ENCODE results near the gene GFRA1.

Gene GFRA1

GRCh38 chr10:116143673-116144222 lies 129.3 kb downstream of the GFRA1 start:
- Histone ChIP-seq H3K27ac (no peak overlapping the region), H3K4me1 (no peaks in the 10 kb centered on the region), H3K27me3 (peaks cover 0 to 4% of the 10 kb centered on the region in 2 donors), H3K4me3 (no peak overlapping the region), H3K36me3 (no peaks in the 10 kb centered on the region), H3K9me3 (no peaks in the 10 kb centered on the region)
- intact Hi-C loops (cut with DNase I; ENCODE audit: low total_unique reads): no loop called here
- TF ChIP-seq CTCF (IDR thresholded peaks at IDR 0.05): no peak
- no peak for DNase-seq

- intact Hi-C loops (cut with DNase I; ENCODE audit: low total_unique reads): no loop called here
- H3K4me1 ChIP-seq: no peaks in the 10 kb centered on the region
- peaks cover 0 to 4% of the 10 kb centered on the region in 2 donors for H3K27me3 ChIP-seq
- H3K27ac ChIP-seq: no peak overlapping the region
- H3K36me3 ChIP-seq: no peaks in the 10 kb centered on the region
- DNase-seq: no peak
- H3K4me3 ChIP-seq: no peak overlapping the region
- TF ChIP-seq CTCF (IDR thresholded peaks at IDR 0.05): no peak
- H3K9me3 ChIP-seq: no peaks in the 10 kb centered on the region
Observed at GRCh38 chr10:116141855-116142254, 131.2 kb downstream of the GFRA1 start.

GRCh38 chr10:116141246-116141645 lies 131.8 kb downstream of the GFRA1 start:
- H3K36me3 ChIP-seq: no peaks in the 10 kb centered on the region
- H3K27me3 ChIP-seq: peaks cover 0 to 4% of the 10 kb centered on the region in 2 donors
- H3K4me1 ChIP-seq: no peaks in the 10 kb centered on the region
- H3K9me3 ChIP-seq: no peaks in the 10 kb centered on the region
- TF ChIP-seq CTCF (IDR thresholded peaks at IDR 0.05): no peak
- H3K4me3 ChIP-seq: no peak overlapping the region
- DNase-seq: no peak
- intact Hi-C loops (cut with DNase I; ENCODE audit: low total_unique reads): no loop called here
- no peak overlapping the region for H3K27ac ChIP-seq

- Histone ChIP-seq H3K27ac (no peak overlapping the region), H3K27me3 (peaks cover 0 to 4% of the 10 kb centered on the region in 2 donors), H3K9me3 (no peaks in the 10 kb centered on the region), H3K4me3 (no peak overlapping the region), H3K4me1 (no peaks in the 10 kb centered on the region), H3K36me3 (no peaks in the 10 kb centered on the region)
- intact Hi-C loops (cut with DNase I; ENCODE audit: low total_unique reads): no loop called here
- no peak for DNase-seq
- no peak for TF ChIP-seq CTCF (IDR thresholded peaks at IDR 0.05)
Observed at GRCh38 chr10:116139886-116140285, 133.1 kb downstream of the GFRA1 start.

GRCh38 chr10:116138897-116139296 lies 134.1 kb downstream of the GFRA1 start:
- H3K27ac ChIP-seq: no peak overlapping the region
- peaks cover 0 to 4% of the 10 kb centered on the region in 2 donors for H3K27me3 ChIP-seq
- H3K4me3 ChIP-seq: no peak overlapping the region
- TF ChIP-seq CTCF (IDR thresholded peaks at IDR 0.05): no peak
- intact Hi-C loops (cut with DNase I; ENCODE audit: low total_unique reads): no loop called here
- DNase-seq: no peak
- H3K4me1 ChIP-seq: no peaks in the 10 kb centered on the region
- H3K9me3 ChIP-seq: no peaks in the 10 kb centered on the region
- H3K36me3 ChIP-seq: no peaks in the 10 kb centered on the region

- no peak overlapping the region for H3K27ac ChIP-seq
- DNase-seq: no peak
- intact Hi-C loops (cut with DNase I; ENCODE audit: low total_unique reads): no loop called here
- H3K4me3 ChIP-seq: no peak overlapping the region
- no peaks in the 10 kb centered on the region for H3K9me3 ChIP-seq
- no peaks in the 10 kb centered on the region for H3K4me1 ChIP-seq
- TF ChIP-seq CTCF (IDR thresholded peaks at IDR 0.05): no peak
- H3K27me3 ChIP-seq: peaks cover 0 to 4% of the 10 kb centered on the region in 2 donors
- H3K36me3 ChIP-seq: no peaks in the 10 kb centered on the region
Observed at GRCh38 chr10:116136261-116136660, 136.7 kb downstream of the GFRA1 start.
